Kidney glomerular epithelial cell (primary cell): Measurements from ENCODE around the gene MAGOHB.

ENCODE experiments used
- DNase-seq: peaks from one replicate; lab custom pipeline; 2025; lab: John Stamatoyannopoulos, UW

MAGOHB gene

GRCh38 chr12:10554756-10555481 is 58.5 kb downstream of the MAGOHB start:
- DNase-seq, result no peak

- no peak for DNase-seq
Measured at GRCh38 chr12:10554228-10554755, 59.1 kb downstream of the MAGOHB start.
